GM12878 (cell line): ENCODE results near the gene TPR. TPM values are rescaled to one million over a fixed set of nuclear protein-coding genes. Genes with fewer than 3 reads are reported as not detected.

ENCODE experiments used
- ATF2 ChIP-seq: IDR thresholded peaks from 2 replicates; pipeline ENCODE4 v1.6.1; 2012; ENCODE audit warnings: low read length, inconsistent platforms
- NBN ChIP-seq: fragments of 450-650 bp; IDR thresholded peaks from 2 replicates; pipeline ENCODE4 v1.6.1; 2016
- NFXL1 ChIP-seq: fragments of 450-650 bp; IDR thresholded peaks from 2 replicates; pipeline ENCODE4 v1.6.1; 2017; ENCODE audit warnings: antibody characterized with exemption, mild to moderate bottlenecking, borderline replicate concordance
- NRF1 ChIP-seq: conservative IDR thresholded peaks from 2 replicates; pipeline ENCODE4 v1.6.1; 2011; ENCODE audit warnings: mild to moderate bottlenecking, low read depth, low read length, improper control_type of control experiment
- PML ChIP-seq: IDR thresholded peaks from 2 replicates; pipeline ENCODE4 v1.6.1; 2012; ENCODE audit warnings: low read length, inconsistent platforms
- RAD51 ChIP-seq: fragments of 450-650 bp; IDR thresholded peaks from 2 replicates; pipeline ENCODE4 v1.6.1; 2016; ENCODE audit warnings: moderate library complexity, mild to moderate bottlenecking, inconsistent platforms
- RELB ChIP-seq: fragments of 450-650 bp; IDR thresholded peaks from 2 replicates; pipeline ENCODE4 v1.6.1; 2017; ENCODE audit warnings: low read depth, mild to moderate bottlenecking, moderate library complexity
- SIN3A ChIP-seq: IDR thresholded peaks from 2 replicates; pipeline ENCODE4 v1.6.1; 2012; ENCODE audit warnings: low read depth, low read length, improper control_type of control experiment
- SMAD5 ChIP-seq: IDR thresholded peaks from 2 replicates; pipeline ENCODE4 v1.6.1; 2016; ENCODE audit warnings: antibody characterized with exemption, low read depth
- polyA plus RNA-seq, 11 experiments: library from polyadenylated mRNA; depleted of rRNA in 4 of 11; unstranded in 6 of 11; stranded (reverse) in 5 of 11; fragments of >200 nt; fragmentation: Nextera tagmentation in 4 of 11; fragmentation: Illumina TruSeq in 1 of 11; extraction: Ambion mirVana in 4 of 11; extraction: Trizol in 1 of 11; gene quantifications; 1 replicate in 1 of 11; 2 replicates in 10 of 11; pipeline versions ENCODE4 v1.2.1 to v1.2.3, GENCODE V29; 2011 to 2016; ENCODE audit warnings: inconsistent platforms in 2 of 11, missing spikeins in 2 of 11, low read depth in 1 of 11
- total RNA-seq, 4 experiments: library from RNA; depleted of rRNA in 3 of 4; stranded (reverse); fragments of >200 nt in 3 of 4; fragmentation: Illumina TruSeq in 1 of 4; extraction: Trizol in 1 of 4; gene quantifications; 2 replicates each; pipeline versions ENCODE4 v1.2.1 to v1.2.3, GENCODE V29; 2013 to 2021

TPR gene
- total and polyA plus RNA-seq, 10 of the 15 experiments (the other 5 are each of a cell fraction or from before 2014, with no cell fraction given), result 30.9 to 122 (median 92.2) TPM

- TF ChIP-seq NRF1, result no peak
- 0 out of 2 replicates have a peak, but pooled peaks have one; percentile 15 for TF ChIP-seq NBN
- TF ChIP-seq PML, result 0 out of 2 replicates have a peak, but pooled peaks have one; percentile 14
- TF ChIP-seq RAD51, result no peak
- TF ChIP-seq SIN3A, result 0 out of 2 replicates have a peak, but pooled peaks have one; percentile 83
- TF ChIP-seq RELB, result peak; percentile 24; the same call in 1 of the 2 replicates
- peak; percentile 49; the same call in 1 of the 2 replicates for TF ChIP-seq SMAD5
- TF ChIP-seq NFXL1, result no peak
- peak; percentile 4; the same call in 1 of the 2 replicates for TF ChIP-seq ATF2
- TF ChIP-seq, all 136 proteins: peak for 10
These were observed 871 bp upstream of the TPR start (continued) for GRCh38 chr1:186375929-186376319.
